Right atrium auricular region (tissue), 2 donors: Measurements from ENCODE around the gene PSORS1C1. TPM values are rescaled to one million over a fixed set of nuclear protein-coding genes. Genes with fewer than 3 reads are reported as not detected.
A peak's percentile ranks its signal among the peaks of the same experiment; 100 is the strongest.

Source experiments
- DNase-seq: peaks from one replicate; pipeline ENCODE4 v3.0.0-alpha.2; 2019; ENCODE audit warnings: low spot score
- H3K27ac ChIP-seq, 2 donors: fragments of 200-600 bp; sonication (generic); 1 replicate in 1 of 2; 2 replicates in 1 of 2; pipeline ENCODE4 v1.5.1; 2016 to 2019
- H3K27me3 ChIP-seq, 2 donors: fragments of 200-600 bp; sonication (generic); one replicate each; pipeline versions ENCODE4 v1.5.1 to v1.6.0; 2017 to 2019
- H3K36me3 ChIP-seq: fragments of 200-600 bp; sonication (generic); one replicate; pipeline ENCODE4 v1.5.1; 2016
- H3K4me1 ChIP-seq, 2 donors: fragments of 200-600 bp; sonication (generic); one replicate each; pipeline versions ENCODE4 v1.5.1 to v1.6.0; 2017 to 2019
- H3K4me3 ChIP-seq, 2 donors: fragments of 200-600 bp; sonication (generic); 1 replicate in 1 of 2; 2 replicates in 1 of 2; pipeline ENCODE4 v1.5.1; 2017 to 2019; ENCODE audit warnings: mild to moderate bottlenecking in 1 of 2, moderate library complexity in 1 of 2
- H3K9me3 ChIP-seq, 2 donors: fragments of 200-600 bp; sonication (generic); one replicate each; pipeline ENCODE4 v1.5.1; 2019
- total RNA-seq, 2 donors: library from RNA; depleted of rRNA; stranded (reverse); fragments of >200 nt; gene quantifications; one replicate each; pipeline ENCODE4 v1.1.0, GENCODE V29; 2016
- TF ChIP-seq, protein P1 (sequence below), 2 donors: fragments of 200-600 bp; sonication (generic); IDR thresholded peaks; one replicate each; pipeline ENCODE4 v1.5.1; 2019; ENCODE audit warnings: antibody characterized with exemption in 2 of 2

The PSORS1C1 gene
- total RNA-seq, 2 donors from 2014 or later, result 0.33 to 1.5 TPM

DNA sequence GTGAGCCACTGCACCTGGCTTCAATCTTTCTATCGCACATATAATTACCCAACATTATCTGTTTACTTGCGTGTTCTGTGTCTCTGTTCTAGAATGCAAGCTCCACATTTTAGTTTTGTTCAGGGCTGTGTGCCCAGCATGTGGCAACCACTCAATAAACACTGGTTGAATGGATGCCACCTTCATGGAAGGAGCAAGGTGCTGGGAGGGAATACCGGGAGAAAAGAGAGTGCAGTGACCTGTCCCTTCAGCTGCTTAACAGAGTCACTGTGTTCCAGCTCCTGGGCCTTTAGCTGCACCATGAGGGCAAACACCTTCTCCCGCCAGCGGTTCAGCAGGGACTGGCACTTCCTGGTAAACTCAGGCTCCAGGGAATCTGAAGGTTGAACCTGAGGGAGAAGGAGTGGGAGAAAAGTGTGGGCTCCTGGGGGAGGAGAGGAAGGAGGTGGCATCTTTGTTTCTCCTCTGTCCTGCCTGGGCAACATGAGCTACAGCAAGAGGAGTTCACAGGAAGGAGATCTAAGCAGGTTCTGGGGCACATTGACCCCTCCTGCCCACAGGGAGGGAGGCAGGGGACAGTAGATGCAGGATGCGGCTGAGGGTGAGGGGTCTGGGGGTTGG lies 35.3 kb downstream of the PSORS1C1 start:
- H3K36me3 ChIP-seq, result peaks cover 25% of the 10 kb centered on the region
- H3K27ac ChIP-seq, result no peak overlapping the region
- TF ChIP-seq, protein P1, sequence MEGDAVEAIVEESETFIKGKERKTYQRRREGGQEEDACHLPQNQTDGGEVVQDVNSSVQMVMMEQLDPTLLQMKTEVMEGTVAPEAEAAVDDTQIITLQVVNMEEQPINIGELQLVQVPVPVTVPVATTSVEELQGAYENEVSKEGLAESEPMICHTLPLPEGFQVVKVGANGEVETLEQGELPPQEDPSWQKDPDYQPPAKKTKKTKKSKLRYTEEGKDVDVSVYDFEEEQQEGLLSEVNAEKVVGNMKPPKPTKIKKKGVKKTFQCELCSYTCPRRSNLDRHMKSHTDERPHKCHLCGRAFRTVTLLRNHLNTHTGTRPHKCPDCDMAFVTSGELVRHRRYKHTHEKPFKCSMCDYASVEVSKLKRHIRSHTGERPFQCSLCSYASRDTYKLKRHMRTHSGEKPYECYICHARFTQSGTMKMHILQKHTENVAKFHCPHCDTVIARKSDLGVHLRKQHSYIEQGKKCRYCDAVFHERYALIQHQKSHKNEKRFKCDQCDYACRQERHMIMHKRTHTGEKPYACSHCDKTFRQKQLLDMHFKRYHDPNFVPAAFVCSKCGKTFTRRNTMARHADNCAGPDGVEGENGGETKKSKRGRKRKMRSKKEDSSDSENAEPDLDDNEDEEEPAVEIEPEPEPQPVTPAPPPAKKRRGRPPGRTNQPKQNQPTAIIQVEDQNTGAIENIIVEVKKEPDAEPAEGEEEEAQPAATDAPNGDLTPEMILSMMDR (IDR thresholded peaks at IDR 0.05), result no peak
- DNase-seq, result no peak
- H3K27me3 ChIP-seq, result no peaks in the 10 kb centered on the region
- H3K4me3 ChIP-seq, result no peak overlapping the region
- no peaks in the 10 kb centered on the region for H3K4me1 ChIP-seq
- no peaks in the 10 kb centered on the region for H3K9me3 ChIP-seq

- peaks cover 25% of the 10 kb centered on the region for H3K36me3 ChIP-seq
- no peak for DNase-seq
- no peaks in the 10 kb centered on the region for H3K27me3 ChIP-seq
- no peak overlapping the region for H3K4me3 ChIP-seq
- H3K27ac ChIP-seq, result no peak overlapping the region
- peaks cover 0 to 10% of the 10 kb centered on the region in 2 donors for H3K4me1 ChIP-seq
- H3K9me3 ChIP-seq, result no peaks in the 10 kb centered on the region
- TF ChIP-seq, protein P1 (IDR thresholded peaks at IDR 0.05), result no peak
Observed at GRCh38 chr6:31152781-31153180, 38.2 kb downstream of the PSORS1C1 start.

DNA sequence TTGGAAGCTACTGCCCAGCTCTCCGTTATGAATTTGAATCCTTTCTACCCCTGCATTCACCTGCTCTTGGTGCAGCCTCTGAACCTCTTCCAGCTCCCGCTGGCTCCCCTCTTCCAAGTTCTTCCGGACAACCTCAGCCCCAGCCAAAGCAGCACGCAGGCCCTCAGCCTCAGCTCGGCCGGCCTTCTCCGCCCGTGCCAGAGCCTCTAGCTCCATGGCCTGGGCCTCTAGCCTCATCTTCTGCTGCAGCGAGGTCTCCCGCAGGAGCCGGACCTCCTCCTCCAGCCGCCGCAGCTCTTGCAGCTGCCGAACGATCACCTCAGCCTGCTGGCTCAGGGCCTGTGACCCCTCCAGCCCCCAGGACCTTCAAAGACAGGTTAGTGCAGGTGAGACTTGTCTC lies 39.8 kb downstream of the PSORS1C1 start:
- peaks cover 25% of the 10 kb centered on the region for H3K36me3 ChIP-seq
- no peaks in the 10 kb centered on the region for H3K27me3 ChIP-seq
- no peak overlapping the region for H3K4me3 ChIP-seq
- no peak for DNase-seq
- TF ChIP-seq, protein P1 (IDR thresholded peaks at IDR 0.05), result no peak
- H3K27ac ChIP-seq, result no peak overlapping the region
- H3K4me1 ChIP-seq, result peaks cover 0 to 18% of the 10 kb centered on the region in 2 donors
- no peaks in the 10 kb centered on the region for H3K9me3 ChIP-seq

- Histone ChIP-seq H3K4me3 (no peak overlapping the region), H3K36me3 (peaks cover 15% of the 10 kb centered on the region), H3K27ac (no peak overlapping the region), H3K27me3 (no peaks in the 10 kb centered on the region), H3K4me1 (peaks cover 0 to 20% of the 10 kb centered on the region in 2 donors), H3K9me3 (no peaks in the 10 kb centered on the region)
- no peak for DNase-seq
- TF ChIP-seq, protein P1 (IDR thresholded peaks at IDR 0.05), result no peak
Observed at GRCh38 chr6:31156641-31157040, 42.0 kb downstream of the PSORS1C1 start.

DNA sequence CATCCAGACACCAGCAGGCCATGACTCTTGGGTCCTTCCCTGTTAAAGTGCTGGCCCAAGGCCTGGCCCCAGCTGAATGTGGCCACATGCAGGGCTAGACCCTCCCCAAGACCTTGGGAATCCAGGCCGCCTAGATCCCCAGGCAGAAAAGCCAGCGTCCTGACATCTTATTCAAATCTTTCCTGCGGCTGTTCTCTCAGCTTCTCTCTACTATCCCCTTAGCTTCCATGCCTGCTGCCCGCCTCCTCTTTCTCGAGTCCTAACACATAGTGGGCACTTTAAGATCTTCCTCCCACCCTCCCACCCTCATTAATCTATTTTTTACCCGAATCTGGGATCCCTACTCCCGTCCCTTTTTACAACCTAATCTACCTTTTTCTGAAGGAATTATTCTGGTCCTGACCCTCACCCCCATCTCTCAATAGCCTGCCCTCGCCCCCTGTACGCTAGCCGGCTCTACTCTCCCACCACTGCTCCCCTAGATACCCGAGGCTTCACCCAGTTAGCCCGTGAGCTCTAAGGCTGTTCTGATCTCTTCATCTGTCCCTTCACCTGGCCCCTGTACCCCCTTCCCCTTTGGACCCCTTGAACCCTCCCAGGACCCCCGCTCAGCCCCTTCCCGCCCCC lies 43.0 kb downstream of the PSORS1C1 start, which contains the start of gene CCHCR1:
CCHCR1 (minus strand) TSS at position 290 of the 627 bp plus-strand sequence; CDS start at position 88, 202 bp downstream.
- Histone ChIP-seq H3K36me3 (peaks cover 15% of the 10 kb centered on the region), H3K27ac (peak within 1 kb of the TSS; percentile 58 to 80), H3K27me3 (no peaks in the 10 kb centered on the region), H3K4me1 (peaks cover 0 to 20% of the 10 kb centered on the region in 2 donors), H3K4me3 (peak within 1 kb of the TSS; percentile 52 to 72), H3K9me3 (no peaks in the 10 kb centered on the region)
- no peak for DNase-seq
- TF ChIP-seq, protein P1 (IDR thresholded peaks at IDR 0.05), result no peak
